GM12872 (cell line): ENCODE measurements around the gene DPP8.
A peak's percentile ranks its signal among the peaks of the same experiment; 100 is the strongest.

Experiments
- TF ChIP-seq, protein P1 (sequence below): IDR thresholded peaks from 3 replicates; pipeline ENCODE4 v1.5.1; 2011; ENCODE audit warnings: low read depth, mild to moderate bottlenecking, low read length, moderate library complexity; ENCODE audit not compliant: insufficient read depth

Gene DPP8

DNA sequence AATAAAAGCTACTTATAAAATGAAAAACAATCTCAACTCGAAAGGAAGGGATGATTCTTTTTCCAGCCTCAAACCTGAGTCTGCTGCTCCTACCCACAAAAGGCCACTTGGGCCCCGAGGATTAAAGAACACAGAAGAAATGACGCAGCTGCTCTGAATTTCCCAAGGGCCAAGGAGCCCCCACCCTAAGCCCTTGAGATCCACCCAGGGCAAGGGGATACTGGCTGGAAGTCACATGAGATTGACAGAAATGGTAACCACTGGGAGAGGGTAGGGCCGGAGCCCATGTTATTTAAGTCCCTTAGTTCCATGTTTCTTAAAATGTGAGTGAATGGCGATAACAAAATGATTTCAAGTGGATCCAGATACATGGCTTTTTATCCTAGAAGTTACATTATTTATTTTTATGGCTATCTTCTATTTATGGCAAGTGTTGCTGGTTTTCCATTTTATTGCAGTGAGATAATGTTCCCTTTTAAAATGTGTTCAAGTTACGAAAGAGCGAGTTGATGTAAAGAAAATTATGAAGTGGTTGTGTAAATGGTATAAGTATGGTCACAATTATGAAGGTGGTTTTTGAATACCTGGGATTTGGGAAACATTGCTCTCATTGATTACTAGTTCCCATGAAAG lies 111.6 kb downstream of the DPP8 start:
- TF ChIP-seq, protein P1, sequence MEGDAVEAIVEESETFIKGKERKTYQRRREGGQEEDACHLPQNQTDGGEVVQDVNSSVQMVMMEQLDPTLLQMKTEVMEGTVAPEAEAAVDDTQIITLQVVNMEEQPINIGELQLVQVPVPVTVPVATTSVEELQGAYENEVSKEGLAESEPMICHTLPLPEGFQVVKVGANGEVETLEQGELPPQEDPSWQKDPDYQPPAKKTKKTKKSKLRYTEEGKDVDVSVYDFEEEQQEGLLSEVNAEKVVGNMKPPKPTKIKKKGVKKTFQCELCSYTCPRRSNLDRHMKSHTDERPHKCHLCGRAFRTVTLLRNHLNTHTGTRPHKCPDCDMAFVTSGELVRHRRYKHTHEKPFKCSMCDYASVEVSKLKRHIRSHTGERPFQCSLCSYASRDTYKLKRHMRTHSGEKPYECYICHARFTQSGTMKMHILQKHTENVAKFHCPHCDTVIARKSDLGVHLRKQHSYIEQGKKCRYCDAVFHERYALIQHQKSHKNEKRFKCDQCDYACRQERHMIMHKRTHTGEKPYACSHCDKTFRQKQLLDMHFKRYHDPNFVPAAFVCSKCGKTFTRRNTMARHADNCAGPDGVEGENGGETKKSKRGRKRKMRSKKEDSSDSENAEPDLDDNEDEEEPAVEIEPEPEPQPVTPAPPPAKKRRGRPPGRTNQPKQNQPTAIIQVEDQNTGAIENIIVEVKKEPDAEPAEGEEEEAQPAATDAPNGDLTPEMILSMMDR, result no peak

DNA sequence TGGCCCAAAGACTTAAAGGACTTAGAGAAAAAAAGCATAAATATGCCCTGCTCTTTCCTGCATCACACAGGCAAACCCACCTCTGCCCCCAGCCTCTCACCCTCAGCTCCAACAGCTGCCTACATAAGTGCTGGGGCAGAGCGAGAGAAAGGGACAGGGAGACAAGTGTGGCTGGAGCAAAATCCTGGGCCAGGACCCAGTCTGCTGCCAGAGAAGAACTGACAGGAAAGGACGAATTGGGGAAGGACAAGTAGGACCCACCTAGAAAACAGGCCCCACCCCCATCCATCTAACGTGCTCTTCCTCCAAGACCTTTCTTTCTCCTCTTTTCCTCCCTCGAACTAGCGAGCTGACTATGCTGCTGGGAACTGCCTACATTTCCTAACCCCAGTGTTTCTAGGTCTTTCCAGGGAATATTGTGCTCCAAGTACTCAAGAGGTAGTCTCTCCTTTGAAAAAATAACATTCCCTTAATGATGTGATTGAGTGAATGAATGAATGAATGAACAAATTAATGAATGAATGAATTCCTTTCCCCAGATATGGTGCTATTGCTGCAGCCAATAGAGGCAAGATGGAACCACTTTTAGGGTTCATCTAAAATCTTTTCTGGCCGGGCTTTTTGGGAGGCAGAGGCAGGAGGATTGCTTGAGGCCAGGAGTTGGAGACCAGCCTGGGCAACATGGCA lies 113.2 kb downstream of the DPP8 start:
- TF ChIP-seq, protein P1, result no peak

DNA sequence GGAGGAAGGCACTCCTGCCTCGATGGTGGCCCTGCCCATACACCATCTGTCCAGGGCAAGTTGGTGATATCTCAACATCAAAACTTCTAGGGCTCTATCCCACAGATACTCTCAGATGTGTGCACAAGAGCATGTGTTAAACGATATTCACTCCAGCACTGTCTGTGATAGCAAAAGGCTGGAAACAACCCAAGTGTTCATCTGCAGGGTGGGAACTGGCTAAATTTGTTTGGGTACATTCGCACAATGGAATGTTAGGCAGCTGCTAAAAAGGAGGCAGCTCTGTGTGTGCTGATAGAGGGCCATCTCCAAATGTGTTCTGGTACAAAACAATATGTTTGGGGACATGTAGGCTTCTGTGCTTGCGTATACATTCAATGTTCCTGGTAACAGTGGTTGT lies 114.5 kb downstream of the DPP8 start:
- TF ChIP-seq, protein P1, result no peak

DNA sequence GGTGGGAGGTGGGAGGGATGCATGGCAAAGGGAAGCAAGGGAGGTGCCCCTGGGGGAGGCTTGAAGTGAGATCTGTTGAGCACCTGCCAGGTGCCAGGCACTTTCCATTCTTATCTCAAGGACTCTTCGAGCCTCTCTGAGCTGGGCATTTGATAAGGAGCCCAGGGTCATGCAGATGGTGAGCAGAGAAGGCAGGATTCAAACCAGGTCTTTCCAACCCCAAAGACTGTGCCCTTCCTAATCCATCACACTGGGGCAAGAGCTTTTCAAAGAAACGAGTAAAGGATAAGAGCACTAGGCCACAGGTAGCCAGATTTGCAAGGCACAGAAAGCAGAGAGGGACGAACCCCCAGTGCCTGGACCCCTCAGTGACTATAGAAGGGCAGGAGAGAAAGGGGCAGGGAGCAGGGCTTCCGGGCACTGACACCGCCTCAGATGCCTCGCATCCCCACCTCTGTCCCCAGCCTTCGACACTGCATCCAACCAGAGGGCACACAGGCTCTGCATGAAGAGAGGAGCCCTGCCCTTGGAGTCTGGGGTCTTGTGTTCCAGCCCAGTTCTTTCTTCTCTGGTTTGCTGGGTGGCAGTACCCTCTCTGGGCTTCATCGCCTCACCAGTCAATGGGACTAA lies 115.8 kb downstream of the DPP8 start:
- TF ChIP-seq, protein P1, result no peak

DNA sequence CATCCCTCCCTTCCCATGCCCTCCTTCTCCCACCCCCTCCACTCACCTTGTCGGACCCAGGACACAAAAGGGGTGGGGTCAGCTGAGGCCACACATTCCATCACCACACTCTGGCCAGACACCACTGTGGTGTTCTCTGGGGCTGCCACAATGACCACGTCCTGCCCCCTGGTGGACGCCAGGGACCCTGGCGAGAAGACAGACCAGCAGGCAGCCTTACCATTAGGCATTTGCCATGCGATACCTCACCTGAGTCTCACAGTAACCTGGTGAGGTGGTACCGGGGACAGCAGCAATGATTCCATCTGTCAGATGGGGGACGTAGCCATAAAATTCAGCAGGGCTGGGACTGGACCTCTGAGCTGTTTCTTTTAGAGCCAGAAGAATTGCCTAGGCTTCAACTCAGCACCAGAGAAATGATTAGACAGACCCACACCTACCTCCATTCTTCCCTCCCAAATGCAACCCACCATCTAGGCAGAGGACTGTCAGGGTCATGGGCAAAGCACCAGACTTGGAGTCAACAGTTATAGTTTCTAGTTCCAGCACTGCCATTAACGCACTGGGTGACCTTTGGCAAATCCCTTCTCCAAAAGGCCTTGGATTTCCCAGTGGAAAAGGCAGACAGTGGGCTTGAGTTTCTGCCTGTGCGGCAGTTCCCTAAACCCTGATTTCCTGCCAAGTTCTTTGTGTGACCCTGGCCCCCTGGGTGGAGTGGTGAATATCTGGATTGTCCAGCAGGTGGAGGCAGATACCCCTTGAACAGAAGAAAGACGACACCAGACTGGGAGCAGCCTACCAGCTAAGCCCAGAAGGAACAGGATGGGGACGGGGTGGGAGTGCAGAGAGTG lies 116.5 kb downstream of the DPP8 start:
- TF ChIP-seq, protein P1, result peak; percentile 91

DNA sequence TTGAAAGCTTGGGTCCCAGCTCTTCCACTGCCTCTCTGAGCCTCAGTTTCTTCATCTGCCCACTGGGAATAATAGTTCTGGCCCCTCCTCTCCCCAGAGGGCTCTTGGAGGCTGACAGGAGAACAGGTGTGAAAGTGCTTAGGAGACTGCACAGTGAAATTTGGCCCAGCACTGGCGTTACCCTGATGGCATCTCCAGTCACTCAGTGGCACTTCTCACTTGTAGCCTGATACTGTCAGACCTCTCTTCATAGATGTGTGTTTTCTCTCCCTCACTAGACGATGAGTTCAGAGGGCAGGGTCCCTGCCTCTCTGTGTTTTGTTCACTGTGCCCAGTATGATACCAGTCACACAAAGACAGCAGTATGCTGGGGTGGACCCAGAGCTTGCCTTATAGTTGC lies 117.5 kb downstream of the DPP8 start:
- TF ChIP-seq, protein P1, result 0 out of 3 replicates have a peak, but pooled peaks have one; percentile 8
